Smooth muscle cell of the brain vasculature (primary cell): ENCODE results near the gene AKAP6.
A peak's percentile ranks its signal among the peaks of the same experiment; 100 is the strongest.

Source experiments
- DNase-seq: peaks from one replicate; pipeline ENCODE4 v3.0.0-alpha.2; 2012; ENCODE audit warnings: low read depth, low spot score

Gene AKAP6

DNA sequence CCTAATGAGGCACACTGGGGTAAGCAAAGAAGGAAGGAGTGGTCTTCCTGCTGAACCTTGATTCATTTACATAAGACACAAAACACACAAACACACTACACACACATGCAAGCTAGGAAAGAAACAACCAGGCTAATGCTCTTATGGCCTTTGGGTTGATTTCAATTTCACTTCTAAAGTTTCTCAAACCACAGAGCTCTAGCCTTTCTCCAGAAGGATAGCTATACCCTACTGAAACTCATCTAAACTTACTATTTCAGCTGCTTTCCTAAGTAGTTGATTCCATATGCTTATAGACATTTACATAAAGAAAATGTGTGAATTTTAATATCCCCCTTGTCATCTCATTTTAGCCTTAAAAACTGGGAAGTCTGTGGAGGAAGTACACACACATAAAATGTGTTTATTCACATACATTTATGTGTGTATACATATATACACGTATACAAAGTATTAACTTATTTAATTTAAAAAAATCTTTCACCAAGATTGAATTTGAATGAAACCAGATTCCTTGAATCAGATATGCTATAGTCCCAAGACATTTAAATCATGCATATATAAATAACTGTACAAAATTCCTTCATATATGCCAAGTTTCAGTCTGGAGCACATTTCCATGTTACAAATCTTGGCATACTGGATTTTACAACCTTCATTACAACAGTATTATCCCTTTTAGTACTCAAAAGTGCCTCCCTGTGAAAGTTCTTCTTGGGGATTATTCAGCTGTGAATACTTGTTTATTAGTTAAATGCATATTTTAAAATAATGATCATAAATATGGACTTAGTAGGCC, 377.8 kb downstream of the AKAP6 start:
- no peak for DNase-seq

DNA sequence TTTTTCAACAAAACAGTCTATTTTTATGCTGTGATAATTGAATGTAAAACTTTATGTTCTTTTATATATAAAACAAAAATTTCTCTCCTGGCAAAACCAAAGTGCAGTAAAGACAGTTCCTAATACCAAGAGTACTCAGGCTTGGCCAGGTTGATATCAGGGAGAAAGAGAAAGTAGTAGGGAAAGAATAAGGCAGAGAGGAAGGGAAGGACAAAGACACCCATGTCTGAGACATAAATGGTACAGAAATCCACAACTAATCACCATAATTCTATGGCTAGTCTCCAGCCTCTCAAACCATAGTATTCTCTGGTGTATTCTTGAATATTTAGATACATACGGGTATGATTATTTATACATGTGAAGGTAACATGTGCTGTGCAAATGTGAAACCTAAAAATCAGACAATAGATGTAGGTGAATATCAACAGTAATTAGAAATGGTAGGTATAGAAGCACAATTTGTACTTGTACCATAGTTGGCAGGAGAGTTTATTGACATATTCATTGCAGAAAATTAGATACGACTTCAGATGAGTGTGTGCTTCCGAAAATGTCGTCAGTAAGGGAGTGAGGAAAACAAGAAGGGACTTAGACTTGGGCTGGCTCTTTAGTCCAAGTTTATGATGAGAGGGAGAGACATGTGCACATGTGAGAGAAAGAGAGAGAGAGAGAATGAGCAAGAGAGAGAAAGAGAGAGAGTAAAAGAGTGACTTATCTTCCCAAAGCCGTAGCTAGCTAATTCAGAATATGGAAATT, 378.8 kb downstream of the AKAP6 start:
- no peak for DNase-seq

DNA sequence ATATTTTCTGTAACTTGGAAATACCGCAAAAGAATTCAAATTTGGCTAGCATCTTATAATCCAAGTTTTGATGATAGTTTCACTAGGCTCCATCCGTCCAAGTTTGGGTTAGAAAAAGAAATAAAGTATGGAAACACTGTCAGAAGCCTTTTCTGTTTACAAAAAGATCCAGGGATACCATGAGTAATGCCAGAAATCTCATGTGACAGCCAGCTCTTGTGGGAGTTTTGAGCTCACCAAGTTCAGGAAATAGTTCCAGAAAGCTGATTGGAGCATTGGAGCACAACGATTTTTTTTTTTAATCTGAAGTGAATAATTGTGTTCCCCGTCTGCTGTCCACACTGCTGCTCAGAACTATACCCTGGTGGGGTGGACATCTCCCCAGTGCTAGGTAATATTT, 379.9 kb downstream of the AKAP6 start:
- DNase-seq: peak; percentile 57

DNA sequence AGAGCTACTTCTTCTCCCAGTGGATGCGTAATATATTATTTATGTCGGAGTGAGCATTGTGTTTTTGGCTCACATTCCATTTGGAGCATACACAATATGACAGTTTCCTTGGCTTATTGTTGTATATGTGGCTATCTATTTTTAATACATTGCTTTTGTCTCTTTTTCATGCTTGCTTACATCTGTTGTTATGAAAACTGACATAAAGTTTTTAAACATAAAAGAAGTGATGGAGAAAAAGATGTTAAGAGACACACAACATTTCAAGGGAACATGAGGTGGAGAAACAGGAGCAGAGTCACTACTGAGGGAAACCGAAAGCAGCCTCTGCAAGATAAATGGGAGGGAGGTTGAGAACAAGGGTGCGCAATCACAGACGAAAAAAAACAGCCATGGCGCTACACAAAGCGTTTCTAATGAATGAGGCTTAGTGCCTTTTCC, 381.2 kb downstream of the AKAP6 start:
- no peak for DNase-seq

DNA sequence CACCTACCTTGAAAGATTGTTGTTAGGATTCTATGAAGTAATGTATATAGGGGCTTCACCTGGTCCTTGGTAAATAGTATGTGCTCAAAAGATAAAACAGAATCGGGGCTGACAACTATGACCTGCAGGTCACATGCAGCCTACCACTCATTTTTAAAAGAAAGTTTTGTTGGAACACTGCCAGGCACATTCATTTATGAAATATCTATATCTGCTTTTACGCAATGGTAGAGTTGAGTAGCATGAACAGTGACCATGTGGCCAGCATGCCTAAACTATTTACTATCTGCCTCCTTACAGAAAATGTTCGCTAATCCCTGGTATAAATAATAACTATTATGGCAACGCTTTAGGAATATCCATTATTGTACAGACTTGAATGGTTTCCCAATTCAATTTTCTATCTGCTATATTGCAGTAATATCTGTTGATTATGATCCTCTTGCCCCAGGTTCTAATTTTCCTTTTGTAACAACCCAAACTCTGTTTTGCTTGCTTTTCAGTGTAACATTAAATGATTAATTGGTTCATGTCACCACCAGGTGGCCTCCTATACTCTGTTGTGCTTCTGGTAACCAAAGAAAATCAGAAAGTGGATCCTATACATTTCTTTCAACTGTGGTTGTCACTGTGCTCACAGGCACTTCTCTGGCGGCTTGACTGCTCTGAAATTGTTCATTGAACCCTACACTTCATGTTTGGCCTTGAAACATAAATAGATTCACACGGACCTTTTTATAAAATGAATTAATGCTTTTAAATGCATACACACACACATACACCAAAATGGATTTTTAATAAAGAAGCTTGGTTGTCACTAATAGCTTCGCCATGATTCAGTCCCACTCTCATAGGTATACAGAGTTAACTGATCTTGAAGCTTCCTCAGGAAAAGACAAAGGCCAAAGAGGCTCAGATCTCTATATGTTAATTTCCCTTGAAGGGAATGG, 381.9 kb downstream of the AKAP6 start:
- DNase-seq: peak; percentile 45

DNA sequence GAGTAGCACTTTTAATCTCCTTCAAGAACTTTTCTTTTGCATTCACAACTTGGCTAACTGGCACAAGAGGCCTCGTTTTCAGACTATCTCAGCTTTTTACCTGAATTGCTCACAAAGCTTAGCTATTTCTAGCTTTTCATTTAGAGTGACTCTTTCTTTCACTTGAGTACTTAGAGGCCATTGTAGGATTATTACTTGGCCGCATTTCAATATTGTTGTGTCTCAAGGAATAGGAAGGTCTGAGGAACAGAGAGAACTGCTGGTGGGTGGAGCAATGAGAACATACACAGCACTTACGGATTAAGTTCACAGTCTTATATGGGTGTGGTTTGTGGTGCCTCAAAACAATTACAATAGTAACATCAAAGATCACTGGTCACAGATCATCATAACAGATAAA, 384.8 kb downstream of the AKAP6 start:
- no peak for DNase-seq

DNA sequence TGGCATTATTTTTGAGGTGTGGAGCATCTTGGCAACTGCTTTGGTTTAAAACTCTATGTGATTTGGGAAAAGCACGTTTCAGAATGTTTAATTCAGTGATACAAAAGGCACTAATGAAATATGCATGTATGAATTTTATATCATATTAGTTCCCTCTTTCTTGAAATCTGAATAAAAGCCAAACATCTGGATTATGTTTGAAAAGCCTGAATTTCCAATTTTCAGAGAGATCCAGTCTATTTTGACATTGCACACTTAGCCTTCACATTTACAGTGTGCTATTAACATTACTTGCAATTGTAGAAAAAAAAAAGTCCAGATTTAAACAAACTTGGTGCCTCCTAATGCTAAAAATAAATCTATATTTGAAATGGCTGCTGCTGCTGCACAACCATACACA, 390.5 kb downstream of the AKAP6 start:
- DNase-seq: no peak

DNA sequence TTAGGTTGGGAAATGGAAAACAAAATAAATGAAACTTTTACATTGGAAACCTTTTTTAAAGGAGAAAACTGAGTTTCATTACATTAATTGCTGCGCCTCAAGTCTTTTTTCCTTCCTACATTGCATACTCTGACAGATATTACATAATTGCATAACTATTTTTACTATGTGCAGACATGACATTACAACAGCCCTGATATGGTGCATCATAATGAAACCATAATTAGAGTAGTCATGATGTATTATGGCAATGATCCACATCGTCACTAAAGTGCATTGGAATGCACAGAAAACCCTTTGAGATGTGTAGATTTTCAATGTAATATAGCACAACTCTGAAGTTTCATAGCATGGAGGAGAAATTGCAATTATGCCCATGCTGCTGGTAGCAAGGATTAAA, 391.8 kb downstream of the AKAP6 start:
- no peak for DNase-seq

DNA sequence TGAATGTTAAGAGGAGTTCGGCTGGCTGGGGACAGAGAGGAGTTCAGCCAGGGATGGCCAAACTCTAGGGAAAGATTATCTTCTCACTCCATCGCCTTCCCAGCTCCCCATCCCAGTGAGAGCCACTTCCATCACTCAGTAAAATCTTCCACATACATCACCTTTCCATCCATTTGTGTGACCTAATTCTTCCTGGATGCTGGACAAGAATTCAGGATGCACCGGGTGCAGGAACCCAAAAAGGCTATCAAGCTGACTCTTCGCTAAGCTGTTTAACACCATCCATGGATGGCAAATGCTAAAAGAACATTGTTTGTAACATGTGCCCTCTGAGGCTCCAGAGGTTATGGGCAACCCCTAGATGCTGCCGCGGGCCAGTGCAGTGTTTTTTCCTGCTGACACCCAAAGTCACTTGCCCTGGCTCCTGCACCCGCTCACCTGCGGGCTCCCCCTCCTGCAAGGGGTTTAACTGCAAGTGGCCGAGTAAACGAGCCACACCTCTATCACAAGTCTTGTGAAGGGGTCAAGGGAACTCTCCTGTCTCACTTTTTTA, 393.6 kb downstream of the AKAP6 start:
- DNase-seq: no peak

DNA sequence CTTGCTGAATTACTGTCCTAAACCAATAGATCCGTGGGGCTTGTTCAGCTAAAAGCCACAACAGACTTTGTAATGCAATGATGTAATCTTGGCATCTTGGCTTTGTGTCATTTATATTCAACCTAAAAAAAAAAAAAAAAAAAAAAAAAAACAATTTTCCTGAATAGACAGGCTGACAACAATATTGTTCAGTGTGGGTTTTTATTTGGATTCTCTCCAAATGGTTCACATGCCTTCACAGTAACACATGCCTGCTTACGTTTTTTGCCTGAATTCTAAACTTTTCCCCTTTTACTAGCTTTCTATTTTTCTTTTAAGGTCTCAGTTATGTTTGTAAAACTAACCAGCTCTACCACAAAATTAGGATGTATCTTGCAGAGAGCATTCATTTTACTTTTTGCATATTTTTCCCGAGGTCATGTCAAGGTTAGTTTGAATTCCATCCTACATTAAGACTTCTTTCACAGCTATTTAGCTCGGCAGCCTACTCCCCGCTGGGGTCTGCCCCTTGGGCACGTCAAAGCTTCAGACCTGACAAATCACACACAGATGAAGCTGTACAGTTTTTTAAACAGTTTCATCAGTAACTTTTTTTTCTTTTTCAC, 395.9 kb downstream of the AKAP6 start:
- DNase-seq: peak; percentile 68

DNA sequence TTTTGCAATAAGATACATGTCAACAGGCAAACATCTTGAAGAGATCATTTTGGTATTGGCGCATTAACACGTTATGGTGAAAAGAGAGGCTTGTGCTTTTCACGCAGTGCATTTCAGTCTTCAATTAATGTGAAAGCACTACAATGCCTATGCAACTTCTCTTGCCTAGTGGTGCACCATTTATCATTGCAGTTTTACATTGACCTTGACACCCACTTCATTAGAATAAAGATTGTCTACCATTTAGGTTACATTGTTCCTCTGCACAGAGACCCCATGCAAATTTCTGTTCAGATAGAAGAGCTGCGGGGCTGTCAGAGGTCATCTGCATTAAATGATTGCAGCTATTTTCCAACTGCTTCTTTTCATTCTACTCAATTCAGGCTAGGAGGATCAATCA, 397.4 kb downstream of the AKAP6 start:
- no peak for DNase-seq

DNA sequence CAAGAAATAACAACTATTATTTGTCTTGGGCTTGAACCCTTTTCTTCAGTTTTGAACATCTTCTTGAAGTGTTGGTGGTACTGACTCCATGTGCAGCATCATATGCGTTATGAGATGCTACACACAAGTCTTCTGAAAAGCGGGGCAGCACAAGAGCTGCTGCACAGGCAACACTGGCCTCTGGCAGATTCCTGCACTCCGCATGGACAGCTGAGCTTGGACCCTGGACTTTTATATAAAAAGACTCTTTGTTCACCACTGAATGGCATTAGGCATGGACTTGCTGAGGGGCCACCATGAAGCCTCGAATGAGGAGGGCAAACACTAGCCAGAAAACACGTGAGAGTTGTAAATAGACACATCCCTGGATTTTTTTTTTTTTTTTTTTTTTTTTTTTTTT, 398.7 kb downstream of the AKAP6 start:
- no peak for DNase-seq

DNA sequence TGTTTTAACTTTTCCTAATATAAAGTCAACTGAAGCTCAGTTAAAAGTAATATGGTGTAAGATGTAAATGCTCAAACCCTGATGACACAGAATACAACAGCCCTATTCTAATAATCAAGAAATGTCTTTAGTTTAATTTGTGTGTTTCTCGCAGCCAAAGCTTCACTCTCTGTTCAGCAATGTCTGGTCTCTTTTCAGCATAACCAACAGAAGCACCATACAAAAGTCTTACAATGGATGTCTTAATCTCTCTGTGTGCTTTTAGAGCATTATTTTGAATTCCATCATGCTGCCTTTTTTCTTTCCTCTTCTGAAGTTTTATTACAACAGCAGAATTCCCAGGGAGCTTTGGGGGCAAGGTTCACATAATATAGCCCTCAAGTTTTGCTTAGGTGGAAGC, 399.4 kb downstream of the AKAP6 start:
- DNase-seq: no peak

DNA sequence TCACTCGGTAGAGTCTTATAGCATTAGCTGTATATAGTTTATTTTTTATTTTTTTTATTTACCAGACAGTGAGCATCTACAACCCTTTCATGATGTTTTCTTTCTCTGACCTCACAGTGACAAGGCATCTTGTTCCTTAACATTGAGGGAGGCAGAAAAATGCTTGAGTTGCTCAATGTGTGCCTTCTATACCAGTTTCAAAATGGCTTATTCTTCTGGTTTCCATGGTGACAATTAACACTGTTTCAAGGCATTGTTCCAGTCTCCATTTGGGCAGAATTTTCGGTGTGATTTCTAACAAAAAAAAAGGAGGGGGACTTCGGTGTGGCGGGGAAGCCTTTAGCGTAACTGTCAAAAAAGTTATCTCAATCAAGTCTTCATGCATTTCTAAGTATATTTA, 399.9 kb downstream of the AKAP6 start:
- DNase-seq: no peak

DNA sequence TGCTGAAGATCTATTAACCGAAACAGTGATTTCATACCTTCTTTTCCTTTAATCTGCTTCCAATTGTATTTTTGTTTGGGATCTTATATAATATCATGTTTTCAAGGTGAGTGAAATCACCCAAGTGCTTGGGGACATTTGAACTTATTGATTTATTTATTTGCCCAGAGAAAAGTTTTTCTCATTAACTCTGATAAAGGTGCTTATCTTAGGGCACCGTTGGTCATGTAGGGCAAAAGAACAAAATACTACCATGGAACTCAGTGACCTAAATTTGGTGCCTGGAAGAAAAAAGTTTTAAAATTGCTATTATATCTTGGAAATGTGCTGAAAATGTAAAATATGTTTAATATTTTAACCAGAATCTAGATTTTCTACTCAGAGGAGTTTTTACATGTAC, 402.2 kb downstream of the AKAP6 start:
- no peak for DNase-seq

DNA sequence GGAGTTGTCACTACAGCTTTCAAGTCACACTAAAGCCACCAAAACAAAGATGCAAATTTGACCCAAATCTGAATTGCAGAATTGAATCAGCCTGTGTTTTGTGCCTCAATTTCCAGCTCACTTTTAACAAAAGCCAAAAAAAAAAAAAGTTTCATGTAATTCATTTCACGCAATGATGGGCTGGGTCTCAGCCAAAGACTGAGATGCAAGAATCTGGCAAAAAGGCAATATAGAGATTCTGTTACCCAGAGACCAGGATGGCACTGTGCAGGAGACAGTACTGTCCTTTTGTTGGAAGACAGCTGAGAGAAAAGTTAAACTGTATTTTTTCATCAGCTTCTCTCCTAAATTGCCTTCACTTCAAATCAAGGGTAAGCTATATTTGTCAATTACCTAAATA, 403.9 kb downstream of the AKAP6 start:
- no peak for DNase-seq

DNA sequence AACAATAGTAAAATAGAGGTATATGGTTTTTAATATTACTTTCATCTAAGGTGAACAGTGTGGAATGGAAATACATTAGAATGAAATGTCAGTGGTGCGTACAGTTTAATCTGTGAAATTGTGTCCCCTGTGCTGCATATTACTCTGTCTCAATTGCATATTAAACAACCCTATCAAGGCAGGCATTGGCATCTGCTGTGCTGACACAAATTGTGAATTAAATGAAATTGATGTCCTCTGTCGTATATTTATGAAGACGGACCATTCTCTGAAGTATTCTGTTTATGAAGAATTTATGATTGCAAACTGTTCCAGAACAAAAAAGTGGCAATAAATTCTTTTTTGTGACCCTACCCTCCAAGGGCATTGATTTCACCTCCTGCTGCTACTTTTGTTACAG, 405.2 kb downstream of the AKAP6 start:
- no peak for DNase-seq

DNA sequence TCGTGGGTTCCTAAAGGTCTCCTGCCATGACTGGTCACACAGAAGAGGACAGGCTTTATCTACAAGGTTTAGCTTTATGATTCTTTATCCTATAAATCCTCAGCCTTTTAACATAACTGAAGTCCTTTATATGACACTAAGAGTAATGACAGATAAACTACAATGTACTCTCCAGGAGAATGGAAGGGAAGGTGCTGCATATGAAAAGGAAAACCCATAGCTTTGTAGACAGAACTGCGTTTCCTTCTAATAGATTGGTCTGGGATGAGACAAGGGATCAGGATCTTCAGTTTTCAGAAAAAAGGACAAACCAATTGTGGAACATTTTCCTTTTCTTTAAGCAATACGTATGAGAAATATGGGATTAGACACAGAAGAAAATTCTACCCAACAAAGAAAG, 408.5 kb downstream of the AKAP6 start:
- DNase-seq: no peak

DNA sequence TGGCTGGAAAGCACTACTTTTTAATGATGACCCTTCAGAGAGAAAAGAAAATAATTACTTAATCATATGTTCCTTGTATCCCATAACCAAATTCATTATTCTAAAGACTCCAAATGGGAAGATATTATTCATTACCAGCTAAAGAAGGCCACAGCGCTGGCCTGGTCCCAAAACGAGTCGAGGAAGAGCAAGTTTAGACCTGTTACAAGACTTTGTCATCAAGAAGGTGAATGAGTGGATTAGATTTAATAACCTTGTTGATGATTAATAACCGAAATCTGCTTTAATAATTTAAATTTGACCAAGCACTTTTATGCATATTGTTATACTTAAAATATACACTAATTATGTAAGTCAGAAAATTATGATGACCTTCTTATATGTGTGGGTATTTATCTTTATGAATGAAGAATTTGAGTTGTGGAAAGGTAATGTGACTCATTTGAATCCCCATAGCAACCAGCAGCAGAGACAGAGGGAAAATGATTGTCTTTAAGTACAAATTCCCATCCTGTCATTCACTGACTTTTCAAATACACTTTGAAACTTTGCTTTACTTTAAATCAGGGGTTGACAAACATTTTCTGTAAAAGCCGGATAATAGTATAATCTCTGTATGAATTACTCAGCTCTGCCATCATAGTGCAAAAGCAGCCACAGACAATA, 409.2 kb downstream of the AKAP6 start:
- DNase-seq: no peak

DNA sequence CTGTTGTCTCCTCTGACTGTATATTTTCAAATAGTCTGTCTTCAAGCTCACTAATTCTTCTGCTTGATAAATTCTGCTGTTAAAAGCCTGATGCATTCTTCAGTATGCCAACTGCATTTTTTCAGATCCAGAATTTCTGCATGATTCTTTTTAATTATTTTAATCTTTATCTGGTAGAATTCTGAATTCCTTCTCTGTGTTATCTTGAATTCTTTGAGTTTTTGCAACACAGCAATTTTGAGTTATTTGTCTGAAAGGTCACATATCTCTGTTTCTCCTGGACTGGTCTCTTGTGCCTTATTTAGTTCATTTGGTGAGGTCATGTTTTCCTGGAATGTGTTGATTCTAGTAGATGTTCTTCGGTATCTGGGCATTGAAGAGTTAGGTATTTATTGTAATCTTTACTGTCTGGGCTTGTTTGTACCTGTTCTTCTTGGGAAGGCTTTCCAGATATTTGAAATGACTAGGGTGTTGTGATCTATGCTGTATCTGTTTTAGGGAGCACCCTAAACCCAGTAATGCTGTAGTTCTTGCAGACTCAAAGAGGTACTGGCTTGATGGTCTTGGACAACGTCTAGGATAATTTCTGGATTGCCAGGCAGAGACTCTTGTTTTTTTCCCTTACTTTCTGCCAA, 415.8 kb downstream of the AKAP6 start:
- no peak for DNase-seq
